HepG2 (cell line): Measurements from ENCODE around the gene PARP3. TPM values are rescaled to one million over a fixed set of nuclear protein-coding genes. Genes with fewer than 3 reads are reported as not detected.

Experiments
- ATAC-seq: fragments of 200-7000 bp; cut with Tn5 transposase; 3 replicates; pipeline ENCODE4 v1.9.1; 2020; ENCODE audit warnings: mild to moderate bottlenecking, moderate library complexity
- BruUV-seq: library from RNA; stranded (reverse); fragments of 400-500 nt; replicated peaks from 2 replicates; lab custom pipeline; 2021; lab: Mats Ljungman, UMichigan
- CTCF ChIA-PET: fragments of 300-600 bp; formaldehyde crosslinking; extraction: SDS; loops from one replicate; lab custom pipeline; 2021; ENCODE audit warnings: low total read pairs, inconsistent platforms, low intra/inter-chr PET ratio; lab: Yijun Ruan, JAX
- POLR2A ChIA-PET: fragments of 350-600 bp; sonication (Branson Sonifier 250); formaldehyde crosslinking; loops from one replicate; lab custom pipeline; 2020; ENCODE audit warnings: antibody characterized with exemption, inconsistent platforms; lab: Yijun Ruan, JAX
- DNase-seq: peaks from one replicate; pipeline ENCODE4 v3.0.0-alpha.2; 2015; ENCODE audit warnings: low spot score
- FAIRE-seq: peaks from 3 replicates; lab custom pipeline; 2011; peaks lifted over from hg19 to GRCh38; lab: Jason Lieb, UNC
- H2AFZ ChIP-seq: one replicate; pipeline ENCODE4 v1.6.1; 2011; ENCODE audit warnings: low read length, inconsistent platforms
- H3K27ac ChIP-seq: fragments of 300-600 bp; 3 replicates; pipeline ENCODE4 v1.8.0; 2011; ENCODE audit warnings: mixed run types, mild to moderate bottlenecking, mixed read lengths, low read length, inconsistent platforms; ENCODE audit not compliant: insufficient read depth; ENCODE audit errors: extremely low read length
- H3K27me3 ChIP-seq, 2 experiments: fragments of 200-600 bp in 1 of 2; 2 replicates in 1 of 2; 3 replicates in 1 of 2; pipeline versions ENCODE4 v1.6.0 to v1.8.0; 2011; ENCODE audit warnings: low read length in 2 of 2, mild to moderate bottlenecking in 2 of 2, moderate library complexity in 2 of 2, inconsistent platforms in 1 of 2; ENCODE audit not compliant: insufficient read depth in 2 of 2, control insufficient read depth in 1 of 2
- H3K36me3 ChIP-seq, 2 experiments: fragments of 200-600 bp in 1 of 2; replicated peaks in 1 of 2; 2 replicates in 1 of 2; 3 replicates in 1 of 2; pipeline versions ENCODE4 v1.5.1 to v1.8.0; 2011; ENCODE audit warnings: low read length in 2 of 2, inconsistent platforms in 1 of 2; ENCODE audit not compliant: insufficient read depth in 2 of 2, control insufficient read depth in 1 of 2
- H3K4me1 ChIP-seq: 2 replicates; pipeline ENCODE4 v1.5.1; 2012; ENCODE audit warnings: low read length, inconsistent platforms; ENCODE audit not compliant: insufficient read depth
- H3K4me2 ChIP-seq: 2 replicates; pipeline ENCODE4 v1.6.0; 2011; ENCODE audit warnings: low read depth, low read length, inconsistent platforms
- H3K4me3 ChIP-seq, 3 experiments: fragments of 200-600 bp in 1 of 3; sonication (generic), shearing (Covaris generic) in 1 of 3; replicated peaks in 1 of 3; 2 replicates each; pipeline ENCODE4 v1.5.1; 2011 to 2016; ENCODE audit warnings: low read length in 3 of 3, inconsistent platforms in 2 of 3, low read depth in 2 of 3, mild to moderate bottlenecking in 2 of 3, control low read depth in 1 of 3, mixed read lengths in 1 of 3; ENCODE audit not compliant: insufficient read depth in 1 of 3
- H3K79me2 ChIP-seq: one replicate; pipeline ENCODE4 v1.6.1; 2011; ENCODE audit warnings: low read length, inconsistent platforms; ENCODE audit not compliant: insufficient read depth
- H3K9ac ChIP-seq: 2 replicates; pipeline ENCODE4 v1.6.0; 2011; ENCODE audit warnings: mild to moderate bottlenecking, low read depth, low read length, inconsistent platforms; ENCODE audit not compliant: insufficient read depth
- H3K9me3 ChIP-seq: 2 replicates; pipeline ENCODE4 v1.5.1; 2012; ENCODE audit warnings: mild to moderate bottlenecking, low read length
- H4K20me1 ChIP-seq: 2 replicates; pipeline ENCODE4 v1.6.0; 2011; ENCODE audit warnings: inconsistent platforms, mild to moderate bottlenecking, low read length, moderate library complexity; ENCODE audit not compliant: insufficient read depth
- GZF1 ChIP-seq: sonication (generic); formaldehyde crosslinking; IDR thresholded peaks from 2 replicates; pipeline ENCODE4 v1.5.1; 2020; ENCODE audit warnings: mild to moderate bottlenecking, missing genetic modification reagents
- JUNB ChIP-seq: sonication (generic); formaldehyde crosslinking; IDR thresholded peaks from 2 replicates; pipeline ENCODE4 v1.8.0; 2022; ENCODE audit warnings: missing genetic modification reagents, mild to moderate bottlenecking, borderline replicate concordance
- MIER3 ChIP-seq: IDR thresholded peaks from 2 replicates; pipeline ENCODE4 v1.6.1; 2016; ENCODE audit warnings: missing compliant biosample characterization, borderline replicate concordance
- POLR2AphosphoS5 ChIP-seq: IDR thresholded peaks from 2 replicates; pipeline ENCODE4 v1.6.1; 2012; ENCODE audit warnings: low read depth, low read length
- RELA ChIP-seq: sonication (generic); formaldehyde crosslinking; IDR thresholded peaks from 2 replicates; pipeline ENCODE4 v1.4.0; 2020; ENCODE audit warnings: missing genetic modification reagents
- SKI ChIP-seq: fragments of 450-650 bp; IDR thresholded peaks from one replicate; pipeline ENCODE4 v1.6.1; 2018; ENCODE audit warnings: mild to moderate bottlenecking; ENCODE audit not compliant: partially characterized antibody
- SRSF4 ChIP-seq: fragments of 200-400 bp; formaldehyde crosslinking; IDR thresholded peaks from one replicate; pipeline ENCODE4 v1.6.1; 2018; ENCODE audit warnings: mild to moderate bottlenecking, low read depth, low read length, moderate library complexity; ENCODE audit not compliant: poor library complexity, severe bottlenecking
- TMF1 ChIP-seq: sonication (generic); formaldehyde crosslinking; IDR thresholded peaks from 2 replicates; pipeline ENCODE4 v1.8.1; 2022; ENCODE audit warnings: low read depth, missing genetic modification reagents
- ZBTB8A ChIP-seq: sonication (generic); formaldehyde crosslinking; IDR thresholded peaks from 2 replicates; pipeline ENCODE4 v1.4.0; 2020; ENCODE audit warnings: mild to moderate bottlenecking, low read depth, missing genetic modification reagents, borderline replicate concordance
- ZNF432 ChIP-seq: sonication (generic); formaldehyde crosslinking; IDR thresholded peaks from 2 replicates; pipeline ENCODE4 v1.5.0; 2020; ENCODE audit warnings: missing genetic modification reagents, mild to moderate bottlenecking, borderline replicate concordance
- ZNF446 ChIP-seq: sonication (generic); formaldehyde crosslinking; IDR thresholded peaks from 2 replicates; pipeline ENCODE4 v1.5.0; 2020; ENCODE audit warnings: mild to moderate bottlenecking, missing genetic modification reagents
- ZNF501 ChIP-seq: sonication (generic); formaldehyde crosslinking; IDR thresholded peaks from 2 replicates; pipeline ENCODE4 v1.5.1; 2020; ENCODE audit warnings: mild to moderate bottlenecking, moderate library complexity, missing genetic modification reagents
- ZNF629 ChIP-seq: sonication (generic); formaldehyde crosslinking; conservative IDR thresholded peaks from 2 replicates; pipeline ENCODE4 v1.5.0; 2020; ENCODE audit warnings: missing genetic modification reagents
- ZNF883 ChIP-seq: sonication (generic); formaldehyde crosslinking; IDR thresholded peaks from 2 replicates; pipeline ENCODE4 v1.5.1; 2020; ENCODE audit warnings: mild to moderate bottlenecking, missing genetic modification reagents; ENCODE audit errors: not compliant biosample characterization
- WGBS: methylation state at CpG from one replicate; pipeline ENCODE4 v1.1.6; 2017; ENCODE audit warnings: low lambda C conversion rate; 5-methylcytosine and 5-hydroxymethylcytosine counted together
- in situ Hi-C: cut with HindIII; loops from 2 replicates; pipeline ENCODE4 v1.10.0; 2017; ENCODE audit warnings: low pct_unique_long_range_greater_than_20kb; ENCODE audit not compliant: extremely low pct_ligation_motif_present
- intact Hi-C: fragments of 100-400 bp; cut with micrococcal nuclease; formaldehyde crosslinking; loops from one replicate; pipeline ENCODE4 v1.10.0; 2022; ENCODE audit not compliant: unreplicated experiment
- polyA plus RNA-seq, 8 experiments: library from polyadenylated mRNA; depleted of rRNA in 3 of 8; stranded (reverse) in 7 of 8; unstranded in 1 of 8; fragments of >200 nt; fragmentation: Illumina TruSeq in 4 of 8; extraction: Trizol in 4 of 8; gene quantifications; 2 replicates each; pipeline versions ENCODE4 v1.2.1 to v1.2.3, GENCODE V29; 2011 to 2016; ENCODE audit warnings: low read depth in 4 of 8, missing spikeins in 1 of 8, mixed read lengths in 1 of 8; ENCODE audit not compliant: insufficient read depth in 1 of 8
- total RNA-seq, 5 experiments: library from RNA; depleted of rRNA; stranded (reverse); fragments of >200 nt; fragmentation: Illumina TruSeq; extraction: Trizol; gene quantifications; 2 replicates each; pipeline ENCODE4 v1.2.3, GENCODE V29; 2016; ENCODE audit warnings: low read depth in 1 of 5
- TF ChIP-seq, protein P1 (sequence below): IDR thresholded peaks from 2 replicates; pipeline ENCODE4 v1.6.1; 2018; ENCODE audit warnings: missing genetic modification reagents, mild to moderate bottlenecking, missing compliant biosample characterization
- TF ChIP-seq, protein P2 (sequence below): sonication (generic); formaldehyde crosslinking; IDR thresholded peaks from 2 replicates; pipeline ENCODE4 v1.8.0; 2022; ENCODE audit warnings: mild to moderate bottlenecking, missing genetic modification reagents, moderate library complexity
- TF ChIP-seq, protein P3 (sequence below): sonication (generic); formaldehyde crosslinking; IDR thresholded peaks from 2 replicates; pipeline ENCODE4 v1.8.1; 2023; ENCODE audit warnings: mild to moderate bottlenecking, moderate library complexity, missing genetic modification reagents
- TF ChIP-seq, protein P4 (sequence below): sonication (generic); formaldehyde crosslinking; IDR thresholded peaks from 2 replicates; pipeline ENCODE4 v1.4.0; 2020; ENCODE audit warnings: missing genetic modification reagents
- TF ChIP-seq, protein P5 (sequence below): sonication (generic); formaldehyde crosslinking; IDR thresholded peaks from 2 replicates; pipeline ENCODE4 v1.5.1; 2020; ENCODE audit warnings: mild to moderate bottlenecking, moderate library complexity, missing genetic modification reagents

The PARP3 gene
- total and polyA plus RNA-seq, 2 of the 13 experiments (the other 11 are each of a cell fraction or from before 2014, with no cell fraction given), result 11.2 to 21.5 TPM

DNA sequence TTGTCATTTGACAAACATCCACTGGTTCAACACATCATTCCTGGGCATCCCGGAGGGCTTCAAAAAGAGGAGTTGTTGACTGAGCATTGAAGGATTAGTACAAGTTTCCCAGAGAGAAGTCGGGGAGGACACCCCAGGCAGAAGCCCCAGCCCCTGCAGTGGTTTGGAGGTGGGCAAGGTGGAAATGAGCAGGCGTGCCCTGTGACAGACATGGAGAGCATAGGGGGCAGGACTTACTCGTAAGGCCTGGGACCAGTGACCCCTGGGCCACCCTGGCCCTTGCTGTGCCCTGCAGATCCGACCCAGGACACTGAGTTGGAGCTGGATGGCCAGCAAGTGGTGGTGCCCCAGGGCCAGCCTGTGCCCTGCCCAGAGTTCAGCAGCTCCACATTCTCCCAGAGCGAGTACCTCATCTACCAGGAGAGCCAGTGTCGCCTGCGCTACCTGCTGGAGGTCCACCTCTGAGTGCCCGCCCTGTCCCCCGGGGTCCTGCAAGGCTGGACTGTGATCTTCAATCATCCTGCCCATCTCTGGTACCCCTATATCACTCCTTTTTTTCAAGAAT, 5.9 kb downstream of the PARP3 start:
- FAIRE-seq (no peak), ATAC-seq (no peak), DNase-seq (no peak)
- 93% methylated on average over 6 of the region's 10 CpGs for WGBS
- Histone ChIP-seq H2AFZ (no peak overlapping the region), H3K27me3 (no peaks in the 10 kb centered on the region), H3K4me2 (no peak overlapping the region), H4K20me1 (no peaks in the 10 kb centered on the region), H3K79me2 (no peaks in the 10 kb centered on the region), H3K36me3 (no peaks in the 10 kb centered on the region), H3K27ac (no peak overlapping the region), H3K9me3 (no peaks in the 10 kb centered on the region), H3K9ac (no peak overlapping the region), H3K4me1 (peaks cover 26% of the 10 kb centered on the region), H3K4me3 (no peak overlapping the region)
- intact Hi-C loops (no loop called here), in situ Hi-C loops (no loop called here)
- POLR2A ChIA-PET, result no interaction called here
- no TSS peak for BruUV-seq
- TF ChIP-seq, protein P1, sequence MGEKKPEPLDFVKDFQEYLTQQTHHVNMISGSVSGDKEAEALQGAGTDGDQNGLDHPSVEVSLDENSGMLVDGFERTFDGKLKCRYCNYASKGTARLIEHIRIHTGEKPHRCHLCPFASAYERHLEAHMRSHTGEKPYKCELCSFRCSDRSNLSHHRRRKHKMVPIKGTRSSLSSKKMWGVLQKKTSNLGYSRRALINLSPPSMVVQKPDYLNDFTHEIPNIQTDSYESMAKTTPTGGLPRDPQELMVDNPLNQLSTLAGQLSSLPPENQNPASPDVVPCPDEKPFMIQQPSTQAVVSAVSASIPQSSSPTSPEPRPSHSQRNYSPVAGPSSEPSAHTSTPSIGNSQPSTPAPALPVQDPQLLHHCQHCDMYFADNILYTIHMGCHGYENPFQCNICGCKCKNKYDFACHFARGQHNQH, result no peak
- TF ChIP-seq ZBTB8A (CRISPR knock-in tag) (no peak), RELA (no peak), GZF1 (no peak), TMF1 (no peak), POLR2AphosphoS5 (no peak), MIER3 (CRISPR knock-in tag) (no peak), ZNF432 (CRISPR knock-in tag) (no peak), ZNF883 (CRISPR knock-in tag) (no peak), ZNF501 (CRISPR knock-in tag) (no peak), JUNB (CRISPR knock-in tag) (no peak), SRSF4 (no peak), SKI (no peak), ZNF629 (CRISPR knock-in tag) (no peak), ZNF446 (no peak)
- TF ChIP-seq, protein P2, sequence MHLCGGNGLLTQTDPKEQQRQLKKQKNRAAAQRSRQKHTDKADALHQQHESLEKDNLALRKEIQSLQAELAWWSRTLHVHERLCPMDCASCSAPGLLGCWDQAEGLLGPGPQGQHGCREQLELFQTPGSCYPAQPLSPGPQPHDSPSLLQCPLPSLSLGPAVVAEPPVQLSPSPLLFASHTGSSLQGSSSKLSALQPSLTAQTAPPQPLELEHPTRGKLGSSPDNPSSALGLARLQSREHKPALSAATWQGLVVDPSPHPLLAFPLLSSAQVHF, result no peak
- TF ChIP-seq, protein P3, sequence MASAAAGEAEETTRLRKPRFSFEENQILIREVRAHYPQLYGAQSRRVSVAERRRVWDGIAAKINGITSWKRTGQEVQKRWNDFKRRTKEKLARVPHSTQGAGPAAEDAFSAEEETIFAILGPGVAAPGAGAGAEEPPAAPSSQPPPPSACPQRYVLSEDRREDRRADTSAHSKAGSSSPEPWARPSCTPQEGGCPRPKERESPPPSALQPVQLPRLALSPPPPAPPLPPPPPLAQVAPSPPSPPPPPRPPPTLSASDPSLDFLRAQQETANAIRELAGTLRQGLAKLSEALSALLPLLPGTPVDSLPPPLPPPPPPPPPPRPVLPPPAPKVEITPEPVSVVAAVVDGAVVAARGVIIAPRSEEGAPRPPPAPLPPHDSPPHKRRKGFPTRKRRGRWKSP, result no peak
- TF ChIP-seq, protein P4, sequence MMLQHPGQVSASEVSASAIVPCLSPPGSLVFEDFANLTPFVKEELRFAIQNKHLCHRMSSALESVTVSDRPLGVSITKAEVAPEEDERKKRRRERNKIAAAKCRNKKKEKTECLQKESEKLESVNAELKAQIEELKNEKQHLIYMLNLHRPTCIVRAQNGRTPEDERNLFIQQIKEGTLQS, result no peak
- TF ChIP-seq, protein P5, sequence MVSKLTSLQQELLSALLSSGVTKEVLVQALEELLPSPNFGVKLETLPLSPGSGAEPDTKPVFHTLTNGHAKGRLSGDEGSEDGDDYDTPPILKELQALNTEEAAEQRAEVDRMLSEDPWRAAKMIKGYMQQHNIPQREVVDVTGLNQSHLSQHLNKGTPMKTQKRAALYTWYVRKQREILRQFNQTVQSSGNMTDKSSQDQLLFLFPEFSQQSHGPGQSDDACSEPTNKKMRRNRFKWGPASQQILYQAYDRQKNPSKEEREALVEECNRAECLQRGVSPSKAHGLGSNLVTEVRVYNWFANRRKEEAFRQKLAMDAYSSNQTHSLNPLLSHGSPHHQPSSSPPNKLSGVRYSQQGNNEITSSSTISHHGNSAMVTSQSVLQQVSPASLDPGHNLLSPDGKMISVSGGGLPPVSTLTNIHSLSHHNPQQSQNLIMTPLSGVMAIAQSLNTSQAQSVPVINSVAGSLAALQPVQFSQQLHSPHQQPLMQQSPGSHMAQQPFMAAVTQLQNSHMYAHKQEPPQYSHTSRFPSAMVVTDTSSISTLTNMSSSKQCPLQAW, result no peak
- CTCF ChIA-PET, result no interaction called here
